NCI-H1048 (cell line): ENCODE data around the gene MEN1.

Source experiments
- DNase-seq: peaks from one replicate; lab custom pipeline; 2025; lab: John Stamatoyannopoulos, UW

Gene MEN1

DNA sequence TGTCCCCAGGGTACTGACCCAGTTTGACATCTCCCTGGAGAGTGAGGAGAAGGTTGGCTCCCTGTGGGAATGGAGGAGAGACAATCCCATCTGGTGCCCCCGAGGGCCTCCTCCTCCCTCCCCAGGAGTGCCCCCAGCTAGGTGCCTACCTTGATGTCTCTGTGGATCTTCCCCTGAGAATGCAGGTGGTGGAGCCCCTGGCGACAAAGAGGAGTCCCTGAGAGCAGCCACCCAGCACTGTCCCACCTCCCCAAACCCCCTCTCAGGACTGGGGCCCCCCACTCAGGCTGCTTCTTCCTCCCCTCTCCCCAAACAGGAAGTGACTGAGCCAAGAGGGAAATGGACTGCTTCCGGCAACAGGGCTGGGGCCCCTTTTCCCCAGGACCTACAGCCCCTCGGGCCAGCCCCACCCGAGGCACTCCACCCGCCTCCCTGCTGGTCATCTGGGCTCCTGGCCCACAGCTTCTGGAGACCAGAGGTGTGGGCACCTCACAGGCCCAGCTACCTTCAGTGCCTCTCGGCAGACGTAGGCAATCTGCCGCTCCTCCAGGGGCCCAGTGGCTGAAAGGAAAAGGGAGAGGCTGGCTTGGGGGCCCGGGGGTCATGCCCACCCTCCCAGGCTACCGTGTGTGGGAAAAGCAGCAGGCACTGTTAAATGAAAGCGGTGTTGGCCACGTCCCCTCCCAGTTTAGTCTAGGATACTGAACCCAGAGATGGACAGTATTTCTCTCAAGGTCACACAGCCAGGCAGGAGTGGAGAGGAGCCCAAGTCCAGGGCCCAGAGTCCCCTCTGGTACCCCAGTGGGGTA, 8.6 kb downstream of the MEN1 start:
- no peak for DNase-seq

DNA sequence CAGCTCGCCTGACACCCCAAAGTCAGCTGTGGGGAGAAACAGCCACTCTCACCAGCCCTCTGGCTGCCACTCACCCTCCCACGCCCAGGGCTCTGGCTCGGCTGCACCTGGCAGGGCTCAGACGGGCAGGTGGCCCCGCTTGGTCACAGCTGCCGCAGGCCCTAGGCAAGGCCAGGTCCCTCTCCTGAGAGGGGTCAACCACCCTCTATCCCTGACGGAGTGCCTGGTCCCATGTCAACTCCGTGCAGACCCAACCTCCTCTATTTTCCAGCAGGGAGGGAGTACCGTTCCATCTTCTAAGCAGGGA, 9.2 kb downstream of the MEN1 start:
- no peak for DNase-seq

DNA sequence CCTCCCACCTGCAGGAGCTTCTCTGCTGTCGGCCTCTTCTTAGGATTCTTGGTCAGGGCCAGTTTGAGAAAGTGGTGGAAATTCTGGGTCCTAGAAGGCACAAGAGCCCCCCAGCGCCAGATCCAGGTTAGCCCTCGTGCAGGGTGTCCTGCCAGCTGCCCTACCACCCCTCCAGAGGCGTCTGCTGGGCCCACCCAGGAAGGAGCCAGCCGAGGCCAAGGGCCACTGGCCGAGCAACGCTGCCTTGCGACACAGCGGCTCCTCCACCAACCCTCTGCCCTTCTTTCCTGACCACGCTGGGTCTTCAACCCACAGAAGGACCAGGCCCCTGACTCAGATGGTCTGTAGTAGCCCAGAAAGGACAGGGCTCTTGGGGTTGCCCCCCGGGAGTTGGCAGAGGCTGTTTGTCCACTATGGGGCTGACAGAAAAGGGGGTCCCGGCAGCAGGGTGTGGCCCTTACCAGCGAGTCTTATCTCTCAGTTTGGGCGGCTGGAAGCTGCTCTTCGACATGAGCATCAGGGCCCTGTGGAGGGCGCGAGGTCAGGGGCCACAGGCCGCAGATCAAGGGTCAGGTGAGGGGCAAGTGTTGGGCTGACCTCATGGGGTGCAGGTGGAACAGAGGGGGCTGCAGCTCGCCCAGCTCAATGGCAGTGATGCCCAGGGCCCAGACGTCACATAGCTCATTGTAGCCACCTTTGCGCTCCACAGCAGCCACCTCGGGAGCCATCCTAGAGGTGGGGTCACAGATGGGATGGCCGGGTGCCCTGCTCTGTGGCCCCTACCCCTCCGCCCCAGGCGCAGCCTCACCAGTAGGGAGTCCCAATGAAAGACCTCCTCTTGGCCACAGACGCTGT, 9.8 kb downstream of the MEN1 start:
- no peak for DNase-seq

DNA sequence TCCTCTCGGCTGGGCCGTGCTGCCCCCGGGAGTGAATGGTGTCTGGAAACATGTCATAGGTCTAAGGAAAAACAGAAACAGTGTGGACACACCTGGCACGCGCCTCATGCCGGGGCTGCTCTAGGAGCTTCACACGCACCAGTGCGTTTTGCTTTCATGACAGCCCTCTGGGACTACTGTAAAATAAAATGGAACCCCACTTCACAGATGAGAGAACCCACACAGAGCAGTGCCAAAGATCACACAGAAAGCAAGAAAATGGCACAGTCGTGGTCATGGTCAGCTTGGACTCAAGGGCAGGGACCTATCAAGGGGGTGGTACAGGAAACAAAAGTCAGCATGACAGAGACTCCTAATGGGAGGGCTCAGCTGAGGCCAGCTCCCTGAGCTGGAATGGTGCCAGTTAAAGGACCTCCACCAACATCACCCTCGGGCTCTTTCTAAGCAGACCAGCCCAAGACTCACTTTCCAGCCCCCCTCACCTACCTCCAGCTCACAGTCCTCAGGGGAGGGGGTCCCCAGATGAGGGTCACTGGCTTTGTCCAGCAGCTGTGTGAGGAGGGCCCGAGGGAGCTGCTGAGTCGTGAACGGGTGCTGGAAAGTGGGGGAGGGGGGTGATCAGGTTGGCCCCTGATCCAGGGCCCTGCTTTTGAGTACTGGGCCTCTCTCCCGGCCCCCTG, 10.6 kb downstream of the MEN1 start:
- no peak for DNase-seq

DNA sequence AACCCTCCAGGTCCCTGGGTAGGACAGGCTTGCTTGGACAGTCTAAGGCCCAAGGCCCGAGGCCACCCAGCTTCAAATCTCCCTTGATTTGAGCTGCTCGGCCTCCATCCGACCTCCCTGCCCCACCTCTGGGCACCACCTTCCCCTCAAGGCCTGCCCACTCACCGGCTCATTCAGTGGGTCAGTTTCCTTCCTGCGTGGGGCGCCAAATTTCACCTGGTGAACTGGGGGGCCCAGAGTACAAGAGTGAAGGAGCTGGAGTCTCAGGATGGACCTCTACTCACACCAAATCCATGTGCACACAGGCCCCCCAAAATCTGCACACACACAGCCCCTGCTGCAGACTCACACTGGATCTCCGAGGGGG, 11.1 kb downstream of the MEN1 start:
- no peak for DNase-seq

- no peak for DNase-seq
Observed at GRCh38 chr11:64796757-64797541, 13.4 kb downstream of the MEN1 start.

DNA sequence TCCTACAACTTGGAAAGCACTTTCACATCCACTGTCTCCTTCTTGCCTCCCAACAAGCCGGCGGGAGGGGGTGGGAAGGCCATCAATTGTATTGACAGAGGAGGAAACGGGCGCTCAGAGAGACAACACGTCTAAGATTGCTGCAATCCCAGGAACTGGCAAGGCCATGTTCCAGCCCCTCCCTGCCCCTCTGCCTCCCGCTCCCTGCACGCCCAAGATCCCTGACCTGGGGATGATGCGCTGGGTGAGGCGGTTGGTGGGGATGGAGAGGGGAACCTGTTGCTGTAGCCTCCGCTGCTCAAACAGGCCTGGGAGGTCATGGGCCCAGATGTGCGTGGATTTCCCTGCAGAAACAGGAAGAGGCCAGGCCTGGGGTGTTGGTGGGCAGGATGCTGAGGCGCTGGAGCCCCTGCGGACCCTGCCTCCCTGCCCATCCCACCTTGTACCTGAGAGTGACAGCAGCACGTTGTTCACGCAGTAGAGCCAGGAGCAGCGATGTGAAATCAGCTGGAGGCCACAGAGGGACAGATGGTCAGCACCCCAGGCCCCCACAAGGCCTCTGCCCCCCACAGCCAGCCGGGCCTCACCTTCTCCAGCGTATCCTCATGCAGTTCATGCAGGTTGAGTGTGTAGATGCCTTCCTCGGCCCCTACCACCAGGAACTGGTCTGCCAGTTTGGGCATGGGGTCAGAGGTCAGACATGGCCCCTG, 14.1 kb downstream of the MEN1 start:
- DNase-seq, result no peak

DNA sequence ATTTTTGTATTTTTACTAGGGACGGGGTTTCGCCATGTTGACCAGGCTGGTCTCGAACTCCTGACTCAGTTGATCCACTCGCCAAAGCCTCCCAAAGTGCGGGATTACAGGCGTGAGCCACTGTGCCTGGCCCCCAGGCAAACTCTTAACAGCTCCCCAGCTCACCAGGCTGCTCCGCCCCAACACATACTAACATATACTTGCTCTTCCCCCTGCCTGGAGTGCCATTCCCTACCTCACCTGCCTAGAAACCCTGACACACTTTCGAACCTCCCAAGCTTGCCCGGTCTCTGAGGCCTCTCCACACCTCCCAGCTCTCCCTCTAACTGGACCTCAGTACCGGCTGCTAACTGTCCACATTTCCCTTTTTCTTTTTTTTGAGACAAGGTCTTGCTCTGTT, 15.8 kb downstream of the MEN1 start:
- no peak for DNase-seq

DNA sequence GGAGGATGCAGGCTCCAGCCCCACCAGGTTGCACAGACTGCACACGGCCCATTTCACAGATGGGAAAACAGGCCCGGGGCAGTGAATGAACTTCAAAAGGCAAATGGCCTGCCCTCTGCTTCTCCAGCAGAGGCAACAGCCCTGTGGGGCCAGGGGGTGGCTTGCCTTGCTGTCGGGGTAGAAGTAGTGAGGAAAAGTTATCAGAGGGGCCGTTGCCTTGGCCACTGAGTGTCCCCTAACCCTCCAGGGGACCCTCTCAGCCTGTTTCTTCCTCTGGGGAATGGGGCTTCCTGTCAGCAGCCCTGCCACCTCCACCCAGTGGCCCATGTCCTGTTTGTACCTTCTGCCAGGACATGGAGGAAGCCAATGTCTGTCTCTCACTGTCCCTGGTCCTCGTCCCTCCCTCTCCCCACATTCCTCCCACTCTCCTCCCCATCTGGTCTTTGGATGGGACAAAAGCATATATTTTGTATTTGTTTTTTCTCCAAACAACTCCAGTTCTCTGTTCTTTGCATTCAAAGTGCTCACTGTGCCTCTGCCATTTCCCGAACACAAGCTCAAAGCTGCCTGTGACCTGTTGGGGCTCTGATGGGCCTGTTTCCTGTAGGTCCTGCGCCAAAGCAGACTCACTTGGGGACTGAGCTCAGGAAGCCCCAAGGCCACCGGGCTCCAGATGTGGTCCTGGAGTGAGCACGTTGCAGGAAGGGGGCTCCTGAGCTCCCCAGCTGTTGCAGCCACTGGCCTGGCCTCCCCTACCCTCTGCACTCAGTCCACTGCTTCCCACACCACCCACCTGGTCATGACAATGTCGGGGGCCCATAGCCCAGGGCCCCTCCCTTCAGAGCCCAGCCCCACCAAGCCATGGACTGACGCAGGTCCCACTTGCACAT, 16.8 kb downstream of the MEN1 start:
- DNase-seq, result no peak

DNA sequence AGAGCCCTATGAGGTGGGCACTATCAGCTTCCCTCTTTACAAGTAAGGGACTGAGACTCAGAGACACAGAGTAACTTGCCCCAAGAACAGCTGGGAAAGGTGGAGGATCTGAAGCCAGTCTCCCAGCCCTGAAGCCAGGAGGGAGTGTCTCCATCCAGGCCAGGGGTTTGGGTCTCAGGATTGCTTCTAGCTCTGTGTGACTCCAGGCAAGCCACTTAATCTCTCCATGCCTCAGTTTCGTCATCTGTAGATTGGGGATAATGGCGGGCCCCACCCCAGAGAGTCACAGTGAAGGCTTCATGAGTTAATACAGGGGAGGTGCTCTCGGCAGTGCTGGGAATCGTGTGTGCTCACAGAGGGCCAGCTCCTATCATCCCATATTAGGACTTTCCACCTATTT, 17.9 kb downstream of the MEN1 start:
- no peak for DNase-seq

- DNase-seq, result no peak
Observed at GRCh38 chr11:64791781-64792291, 18.5 kb downstream of the MEN1 start.

- DNase-seq, result no peak
Observed at GRCh38 chr11:64790205-64791095, 19.9 kb downstream of the MEN1 start.

- DNase-seq, result no peak
Observed at GRCh38 chr11:64789331-64790204, 20.8 kb downstream of the MEN1 start.

DNA sequence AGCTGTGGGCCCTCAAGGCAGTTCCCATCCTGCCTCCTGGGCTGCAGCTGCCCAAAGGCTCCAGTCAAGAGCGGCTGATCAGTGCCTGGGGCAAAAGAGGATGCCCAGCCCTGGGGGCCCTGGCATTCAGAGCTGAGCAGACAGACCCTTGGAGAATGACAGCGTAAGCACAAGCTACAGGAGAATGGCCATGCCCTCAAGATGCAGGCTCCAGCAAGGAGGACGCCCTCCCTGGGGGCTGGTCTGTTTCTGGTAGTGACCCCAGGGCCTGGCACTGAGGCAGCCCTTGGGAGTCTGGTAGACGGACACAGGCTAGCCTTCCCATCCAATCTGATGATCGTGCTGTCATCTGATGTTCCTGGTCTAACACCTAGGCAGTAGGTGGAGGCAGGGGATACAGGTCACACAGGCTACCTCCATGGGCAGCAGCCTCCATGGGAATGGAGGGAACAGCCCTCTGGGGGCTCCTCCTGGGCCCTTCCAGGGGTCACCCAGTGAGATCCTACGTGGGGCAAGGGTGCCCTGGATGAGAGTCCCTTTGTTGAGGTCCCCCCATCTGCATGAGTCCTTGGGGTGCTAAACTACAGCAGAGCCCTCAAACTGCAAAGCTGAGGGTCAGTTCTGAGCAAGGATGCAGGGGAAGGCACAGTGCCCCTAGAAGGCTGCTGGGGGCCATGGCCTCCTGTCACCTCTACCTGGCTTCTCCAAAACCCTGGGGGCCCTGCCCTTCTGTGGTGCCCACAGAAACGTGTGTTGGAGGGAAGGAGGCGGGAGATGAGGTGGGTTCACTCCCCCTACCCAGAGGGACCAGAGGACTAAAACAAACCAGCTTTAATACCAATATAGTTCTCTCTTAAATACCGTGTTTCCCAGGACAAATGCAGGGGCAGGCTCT, 21.8 kb downstream of the MEN1 start:
- DNase-seq, result no peak

- DNase-seq, result no peak
Observed at GRCh38 chr11:64787526-64788320, 22.6 kb downstream of the MEN1 start.

- DNase-seq, result no peak
Observed at GRCh38 chr11:64786308-64786707, 24.0 kb downstream of the MEN1 start.
